WTC11 (cell line): Measurements from ENCODE around the gene CACNA1D. TPM values are rescaled to one million over a fixed set of nuclear protein-coding genes. Genes with fewer than 3 reads are reported as not detected.

Source experiments
- ATAC-seq: fragments of 200-7000 bp; cut with Tn5 transposase; 2 replicates; pipeline ENCODE4 v1.10.0; 2021; ENCODE audit warnings: mild to moderate bottlenecking, moderate library complexity
- CTCF ChIA-PET: fragments of 300-600 bp; sonication (Branson Sonifier 250); formaldehyde crosslinking; loops from one replicate; lab custom pipeline; 2021; ENCODE audit warnings: antibody characterized with exemption; lab: Charles Lee
- POLR2A ChIA-PET: fragments of 350-600 bp; sonication (Branson Sonifier 250); formaldehyde crosslinking; loops from one replicate; lab custom pipeline; 2021; ENCODE audit warnings: antibody characterized with exemption; lab: Charles Lee
- DNase-seq: peaks from one replicate; pipeline ENCODE4 v3.0.0; 2021; ENCODE audit warnings: low spot score
- H3K27ac Mint-ChIP-seq: 2 replicates; pipeline ENCODE4 v1.8.0; 2021; ENCODE audit warnings: mixed read lengths
- H3K27me3 Mint-ChIP-seq: 2 replicates; pipeline ENCODE4 v1.8.0; 2021; ENCODE audit warnings: low read depth, mild to moderate bottlenecking, moderate library complexity, mixed read lengths
- H3K36me3 Mint-ChIP-seq: 2 replicates; pipeline ENCODE4 v1.8.0; 2021; ENCODE audit warnings: mixed read lengths
- H3K4me1 Mint-ChIP-seq: 2 replicates; pipeline ENCODE4 v1.8.0; 2022; ENCODE audit warnings: mixed read lengths
- H3K4me3 Mint-ChIP-seq: 2 replicates; pipeline ENCODE4 v1.8.0; 2021; ENCODE audit warnings: mild to moderate bottlenecking, moderate library complexity, mixed read lengths
- H3K9me3 Mint-ChIP-seq: 2 replicates; pipeline ENCODE4 v1.8.0; 2021; ENCODE audit warnings: mixed read lengths
- CBFB ChIP-seq: sonication (generic); formaldehyde crosslinking; IDR thresholded peaks from 2 replicates; pipeline ENCODE4 v1.8.1; 2022; ENCODE audit warnings: mild to moderate bottlenecking, low read depth, missing genetic modification reagents
- CREM ChIP-seq: sonication (generic); formaldehyde crosslinking; IDR thresholded peaks from 2 replicates; pipeline ENCODE4 v1.8.1; 2022; ENCODE audit warnings: mild to moderate bottlenecking, missing genetic modification reagents, moderate library complexity
- EMX1 ChIP-seq: fragments of 250-450 bp; sonication (Bioruptor Pico); IDR thresholded peaks from 2 replicates; pipeline ENCODE4 v1.8.0; 2021; ENCODE audit warnings: mild to moderate bottlenecking
- GABPB1 ChIP-seq: sonication (generic); formaldehyde crosslinking; IDR thresholded peaks from 2 replicates; pipeline ENCODE4 v1.8.1; 2023; ENCODE audit warnings: mild to moderate bottlenecking, missing genetic modification reagents
- NR1H2 ChIP-seq: sonication (generic); formaldehyde crosslinking; IDR thresholded peaks from 2 replicates; pipeline ENCODE4 v1.9.0; 2021; ENCODE audit warnings: mild to moderate bottlenecking, moderate library complexity, missing genetic modification reagents
- NR2C2 ChIP-seq: sonication (generic); formaldehyde crosslinking; IDR thresholded peaks from 2 replicates; pipeline ENCODE4 v1.8.0; 2022; ENCODE audit warnings: mild to moderate bottlenecking, missing genetic modification reagents
- OVOL2 ChIP-seq: fragments of 250-450 bp; sonication (Bioruptor Pico); IDR thresholded peaks from 2 replicates; pipeline ENCODE4 v1.9.0; 2021; ENCODE audit warnings: mild to moderate bottlenecking, borderline replicate concordance
- RORB ChIP-seq: fragments of 250-450 bp; sonication (Bioruptor Pico); IDR thresholded peaks from 2 replicates; pipeline ENCODE4 v1.9.0; 2021; ENCODE audit warnings: mild to moderate bottlenecking
- SP1 ChIP-seq: sonication (generic); formaldehyde crosslinking; conservative IDR thresholded peaks from 2 replicates; pipeline ENCODE4 v1.8.1; 2022; ENCODE audit warnings: missing genetic modification reagents
- TCF7 ChIP-seq: sonication (generic); formaldehyde crosslinking; IDR thresholded peaks from 2 replicates; pipeline ENCODE4 v1.8.0; 2022; ENCODE audit warnings: mild to moderate bottlenecking, low read depth, missing genetic modification reagents, moderate library complexity
- ZNF263 ChIP-seq: sonication (generic); formaldehyde crosslinking; IDR thresholded peaks from 2 replicates; pipeline ENCODE4 v1.8.1; 2022; ENCODE audit warnings: low read depth, mild to moderate bottlenecking, moderate library complexity, missing genetic modification reagents
- ZNF423 ChIP-seq: fragments of 250-450 bp; sonication (Bioruptor Pico); IDR thresholded peaks from 2 replicates; pipeline ENCODE4 v2.1.2; 2022; ENCODE audit warnings: mild to moderate bottlenecking, moderate library complexity
- total RNA-seq: library from RNA; stranded (reverse); gene quantifications from 3 replicates; pipeline ENCODE4 v1.2.3, GENCODE V29; 2021
- TF ChIP-seq, protein P1 (sequence below): fragments of 250-450 bp; sonication (Bioruptor Pico); IDR thresholded peaks from 2 replicates; pipeline ENCODE4 v1.8.0; 2021; ENCODE audit warnings: mild to moderate bottlenecking
- TF ChIP-seq, protein P2 (sequence below): sonication (generic); formaldehyde crosslinking; IDR thresholded peaks from 2 replicates; pipeline ENCODE4 v1.8.0; 2023; ENCODE audit warnings: missing genetic modification reagents, mild to moderate bottlenecking, borderline replicate concordance
- TF ChIP-seq, protein P3 (sequence below): sonication (generic); formaldehyde crosslinking; IDR thresholded peaks from 2 replicates; pipeline ENCODE4 v1.8.0; 2022; ENCODE audit warnings: mild to moderate bottlenecking, missing genetic modification reagents
- TF ChIP-seq, protein P4 (sequence below): fragments of 200-600 bp; IDR thresholded peaks from 2 replicates; pipeline ENCODE4 v1.8.0; 2022; ENCODE audit warnings: antibody characterized with exemption
- TF ChIP-seq, protein P5 (sequence below): sonication (generic); formaldehyde crosslinking; IDR thresholded peaks from 2 replicates; pipeline ENCODE4 v1.8.0; 2022; ENCODE audit warnings: mild to moderate bottlenecking, missing genetic modification reagents
- TF ChIP-seq, protein P6 (sequence below): fragments of 250-450 bp; sonication (Bioruptor Pico); IDR thresholded peaks from 2 replicates; pipeline ENCODE4 v1.9.0; 2021; ENCODE audit warnings: mild to moderate bottlenecking

The CACNA1D gene
- total RNA-seq, 1 experiment from 2014 or later: 2.3 TPM

DNA sequence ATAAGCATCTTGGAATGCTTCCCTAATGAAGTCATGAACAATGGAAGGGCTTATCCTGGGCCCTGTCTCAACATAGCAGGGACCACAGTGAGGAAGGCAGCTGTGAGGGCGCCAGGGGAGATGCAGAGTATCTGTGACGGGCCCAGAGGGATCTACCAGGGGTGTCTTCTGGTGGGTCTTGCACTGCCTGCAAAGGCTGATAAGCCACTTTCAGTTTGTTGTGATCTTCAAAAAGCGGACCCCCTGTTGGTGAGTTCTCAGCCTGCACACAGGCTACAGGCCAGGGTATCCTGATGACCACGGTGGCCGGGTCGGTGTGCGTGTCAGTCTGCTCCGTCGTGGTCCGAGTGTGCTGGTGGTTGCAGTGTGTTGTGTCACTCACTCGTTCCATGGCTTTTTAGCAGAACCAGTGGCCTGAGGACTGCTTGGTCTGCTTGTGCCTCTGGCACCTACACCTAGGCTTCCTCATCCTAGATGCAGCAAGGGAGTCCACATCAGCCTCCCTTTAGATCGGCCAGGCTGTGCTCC, 305.0 kb downstream of the CACNA1D start:
- Mint-ChIP-seq H3K27ac (no peak overlapping the region), H3K4me1 (peaks cover 7% of the 10 kb centered on the region), H3K27me3 (no peaks in the 10 kb centered on the region), H3K36me3 (no peaks in the 10 kb centered on the region), H3K9me3 (no peaks in the 10 kb centered on the region), H3K4me3 (no peak overlapping the region)
- no peak for ATAC-seq
- ChIA-PET CTCF (no interaction called here), POLR2A (no interaction called here)
- DNase-seq: no peak
- TF ChIP-seq, protein P1, sequence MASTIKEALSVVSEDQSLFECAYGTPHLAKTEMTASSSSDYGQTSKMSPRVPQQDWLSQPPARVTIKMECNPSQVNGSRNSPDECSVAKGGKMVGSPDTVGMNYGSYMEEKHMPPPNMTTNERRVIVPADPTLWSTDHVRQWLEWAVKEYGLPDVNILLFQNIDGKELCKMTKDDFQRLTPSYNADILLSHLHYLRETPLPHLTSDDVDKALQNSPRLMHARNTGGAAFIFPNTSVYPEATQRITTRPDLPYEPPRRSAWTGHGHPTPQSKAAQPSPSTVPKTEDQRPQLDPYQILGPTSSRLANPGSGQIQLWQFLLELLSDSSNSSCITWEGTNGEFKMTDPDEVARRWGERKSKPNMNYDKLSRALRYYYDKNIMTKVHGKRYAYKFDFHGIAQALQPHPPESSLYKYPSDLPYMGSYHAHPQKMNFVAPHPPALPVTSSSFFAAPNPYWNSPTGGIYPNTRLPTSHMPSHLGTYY (CRISPR knock-in tag): no peak
- TF ChIP-seq CBFB (CRISPR knock-in tag) (no peak), CREM (no peak), RORB (CRISPR knock-in tag) (no peak), TCF7 (CRISPR knock-in tag) (no peak), EMX1 (CRISPR knock-in tag) (no peak), NR1H2 (CRISPR knock-in tag) (no peak), SP1 (CRISPR knock-in tag) (no peak), OVOL2 (CRISPR knock-in tag) (no peak), GABPB1 (CRISPR knock-in tag) (no peak), NR2C2 (CRISPR knock-in tag) (no peak), ZNF263 (CRISPR knock-in tag) (no peak), ZNF423 (no peak)
- TF ChIP-seq, protein P2, sequence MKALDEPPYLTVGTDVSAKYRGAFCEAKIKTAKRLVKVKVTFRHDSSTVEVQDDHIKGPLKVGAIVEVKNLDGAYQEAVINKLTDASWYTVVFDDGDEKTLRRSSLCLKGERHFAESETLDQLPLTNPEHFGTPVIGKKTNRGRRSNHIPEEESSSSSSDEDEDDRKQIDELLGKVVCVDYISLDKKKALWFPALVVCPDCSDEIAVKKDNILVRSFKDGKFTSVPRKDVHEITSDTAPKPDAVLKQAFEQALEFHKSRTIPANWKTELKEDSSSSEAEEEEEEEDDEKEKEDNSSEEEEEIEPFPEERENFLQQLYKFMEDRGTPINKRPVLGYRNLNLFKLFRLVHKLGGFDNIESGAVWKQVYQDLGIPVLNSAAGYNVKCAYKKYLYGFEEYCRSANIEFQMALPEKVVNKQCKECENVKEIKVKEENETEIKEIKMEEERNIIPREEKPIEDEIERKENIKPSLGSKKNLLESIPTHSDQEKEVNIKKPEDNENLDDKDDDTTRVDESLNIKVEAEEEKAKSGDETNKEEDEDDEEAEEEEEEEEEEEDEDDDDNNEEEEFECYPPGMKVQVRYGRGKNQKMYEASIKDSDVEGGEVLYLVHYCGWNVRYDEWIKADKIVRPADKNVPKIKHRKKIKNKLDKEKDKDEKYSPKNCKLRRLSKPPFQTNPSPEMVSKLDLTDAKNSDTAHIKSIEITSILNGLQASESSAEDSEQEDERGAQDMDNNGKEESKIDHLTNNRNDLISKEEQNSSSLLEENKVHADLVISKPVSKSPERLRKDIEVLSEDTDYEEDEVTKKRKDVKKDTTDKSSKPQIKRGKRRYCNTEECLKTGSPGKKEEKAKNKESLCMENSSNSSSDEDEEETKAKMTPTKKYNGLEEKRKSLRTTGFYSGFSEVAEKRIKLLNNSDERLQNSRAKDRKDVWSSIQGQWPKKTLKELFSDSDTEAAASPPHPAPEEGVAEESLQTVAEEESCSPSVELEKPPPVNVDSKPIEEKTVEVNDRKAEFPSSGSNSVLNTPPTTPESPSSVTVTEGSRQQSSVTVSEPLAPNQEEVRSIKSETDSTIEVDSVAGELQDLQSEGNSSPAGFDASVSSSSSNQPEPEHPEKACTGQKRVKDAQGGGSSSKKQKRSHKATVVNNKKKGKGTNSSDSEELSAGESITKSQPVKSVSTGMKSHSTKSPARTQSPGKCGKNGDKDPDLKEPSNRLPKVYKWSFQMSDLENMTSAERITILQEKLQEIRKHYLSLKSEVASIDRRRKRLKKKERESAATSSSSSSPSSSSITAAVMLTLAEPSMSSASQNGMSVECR: no peak
- TF ChIP-seq, protein P3, sequence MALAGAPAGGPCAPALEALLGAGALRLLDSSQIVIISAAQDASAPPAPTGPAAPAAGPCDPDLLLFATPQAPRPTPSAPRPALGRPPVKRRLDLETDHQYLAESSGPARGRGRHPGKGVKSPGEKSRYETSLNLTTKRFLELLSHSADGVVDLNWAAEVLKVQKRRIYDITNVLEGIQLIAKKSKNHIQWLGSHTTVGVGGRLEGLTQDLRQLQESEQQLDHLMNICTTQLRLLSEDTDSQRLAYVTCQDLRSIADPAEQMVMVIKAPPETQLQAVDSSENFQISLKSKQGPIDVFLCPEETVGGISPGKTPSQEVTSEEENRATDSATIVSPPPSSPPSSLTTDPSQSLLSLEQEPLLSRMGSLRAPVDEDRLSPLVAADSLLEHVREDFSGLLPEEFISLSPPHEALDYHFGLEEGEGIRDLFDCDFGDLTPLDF (CRISPR knock-in tag): no peak
- TF ChIP-seq, protein P4, sequence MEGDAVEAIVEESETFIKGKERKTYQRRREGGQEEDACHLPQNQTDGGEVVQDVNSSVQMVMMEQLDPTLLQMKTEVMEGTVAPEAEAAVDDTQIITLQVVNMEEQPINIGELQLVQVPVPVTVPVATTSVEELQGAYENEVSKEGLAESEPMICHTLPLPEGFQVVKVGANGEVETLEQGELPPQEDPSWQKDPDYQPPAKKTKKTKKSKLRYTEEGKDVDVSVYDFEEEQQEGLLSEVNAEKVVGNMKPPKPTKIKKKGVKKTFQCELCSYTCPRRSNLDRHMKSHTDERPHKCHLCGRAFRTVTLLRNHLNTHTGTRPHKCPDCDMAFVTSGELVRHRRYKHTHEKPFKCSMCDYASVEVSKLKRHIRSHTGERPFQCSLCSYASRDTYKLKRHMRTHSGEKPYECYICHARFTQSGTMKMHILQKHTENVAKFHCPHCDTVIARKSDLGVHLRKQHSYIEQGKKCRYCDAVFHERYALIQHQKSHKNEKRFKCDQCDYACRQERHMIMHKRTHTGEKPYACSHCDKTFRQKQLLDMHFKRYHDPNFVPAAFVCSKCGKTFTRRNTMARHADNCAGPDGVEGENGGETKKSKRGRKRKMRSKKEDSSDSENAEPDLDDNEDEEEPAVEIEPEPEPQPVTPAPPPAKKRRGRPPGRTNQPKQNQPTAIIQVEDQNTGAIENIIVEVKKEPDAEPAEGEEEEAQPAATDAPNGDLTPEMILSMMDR: no peak
- TF ChIP-seq, protein P5, sequence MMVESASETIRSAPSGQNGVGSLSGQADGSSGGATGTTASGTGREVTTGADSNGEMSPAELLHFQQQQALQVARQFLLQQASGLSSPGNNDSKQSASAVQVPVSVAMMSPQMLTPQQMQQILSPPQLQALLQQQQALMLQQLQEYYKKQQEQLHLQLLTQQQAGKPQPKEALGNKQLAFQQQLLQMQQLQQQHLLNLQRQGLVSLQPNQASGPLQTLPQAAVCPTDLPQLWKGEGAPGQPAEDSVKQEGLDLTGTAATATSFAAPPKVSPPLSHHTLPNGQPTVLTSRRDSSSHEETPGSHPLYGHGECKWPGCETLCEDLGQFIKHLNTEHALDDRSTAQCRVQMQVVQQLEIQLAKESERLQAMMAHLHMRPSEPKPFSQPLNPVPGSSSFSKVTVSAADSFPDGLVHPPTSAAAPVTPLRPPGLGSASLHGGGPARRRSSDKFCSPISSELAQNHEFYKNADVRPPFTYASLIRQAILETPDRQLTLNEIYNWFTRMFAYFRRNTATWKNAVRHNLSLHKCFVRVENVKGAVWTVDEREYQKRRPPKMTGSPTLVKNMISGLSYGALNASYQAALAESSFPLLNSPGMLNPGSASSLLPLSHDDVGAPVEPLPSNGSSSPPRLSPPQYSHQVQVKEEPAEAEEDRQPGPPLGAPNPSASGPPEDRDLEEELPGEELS (CRISPR knock-in tag): no peak
- TF ChIP-seq, protein P6, sequence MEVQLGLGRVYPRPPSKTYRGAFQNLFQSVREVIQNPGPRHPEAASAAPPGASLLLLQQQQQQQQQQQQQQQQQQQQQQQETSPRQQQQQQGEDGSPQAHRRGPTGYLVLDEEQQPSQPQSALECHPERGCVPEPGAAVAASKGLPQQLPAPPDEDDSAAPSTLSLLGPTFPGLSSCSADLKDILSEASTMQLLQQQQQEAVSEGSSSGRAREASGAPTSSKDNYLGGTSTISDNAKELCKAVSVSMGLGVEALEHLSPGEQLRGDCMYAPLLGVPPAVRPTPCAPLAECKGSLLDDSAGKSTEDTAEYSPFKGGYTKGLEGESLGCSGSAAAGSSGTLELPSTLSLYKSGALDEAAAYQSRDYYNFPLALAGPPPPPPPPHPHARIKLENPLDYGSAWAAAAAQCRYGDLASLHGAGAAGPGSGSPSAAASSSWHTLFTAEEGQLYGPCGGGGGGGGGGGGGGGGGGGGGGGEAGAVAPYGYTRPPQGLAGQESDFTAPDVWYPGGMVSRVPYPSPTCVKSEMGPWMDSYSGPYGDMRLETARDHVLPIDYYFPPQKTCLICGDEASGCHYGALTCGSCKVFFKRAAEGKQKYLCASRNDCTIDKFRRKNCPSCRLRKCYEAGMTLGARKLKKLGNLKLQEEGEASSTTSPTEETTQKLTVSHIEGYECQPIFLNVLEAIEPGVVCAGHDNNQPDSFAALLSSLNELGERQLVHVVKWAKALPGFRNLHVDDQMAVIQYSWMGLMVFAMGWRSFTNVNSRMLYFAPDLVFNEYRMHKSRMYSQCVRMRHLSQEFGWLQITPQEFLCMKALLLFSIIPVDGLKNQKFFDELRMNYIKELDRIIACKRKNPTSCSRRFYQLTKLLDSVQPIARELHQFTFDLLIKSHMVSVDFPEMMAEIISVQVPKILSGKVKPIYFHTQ (CRISPR knock-in tag): no peak
